KOPT-K1 (cell line): ENCODE data around the gene RAMAC.
"Not testable (repeated sequence)": the region's sequence is repeated elsewhere in the genome, so short reads cannot be mapped to it uniquely, and the experiment has no call there.

Experiments
- H3K27ac ChIP-seq: fragments of 200-600 bp; sonication (generic); 2 replicates; pipeline ENCODE4 v1.5.1; 2016; ENCODE audit warnings: antibody characterized with exemption, mild to moderate bottlenecking, low read depth, low read length; ENCODE audit not compliant: poor library complexity, severe bottlenecking
- H3K36me3 ChIP-seq: fragments of 200-600 bp; sonication (generic); 2 replicates; pipeline ENCODE4 v1.5.1; 2017; ENCODE audit warnings: antibody characterized with exemption, mild to moderate bottlenecking, low read length, moderate library complexity; ENCODE audit not compliant: insufficient read depth
- H3K9me3 ChIP-seq: fragments of 200-600 bp; sonication (generic); 2 replicates; pipeline ENCODE4 v1.5.1; 2017; ENCODE audit warnings: antibody characterized with exemption, low read length, mild to moderate bottlenecking; ENCODE audit not compliant: insufficient read depth, poor library complexity, severe bottlenecking

RAMAC gene

GRCh38 chr15:83016906-83017305, 30.9 kb downstream of the RAMAC start:
- H3K36me3 ChIP-seq = peaks cover 64% of the 10 kb centered on the region
- no peaks in the 10 kb centered on the region for H3K9me3 ChIP-seq
- H3K27ac ChIP-seq = no peak overlapping the region

- H3K9me3 ChIP-seq = no peaks in the 10 kb centered on the region
- H3K36me3 ChIP-seq = peaks cover 73% of the 10 kb centered on the region
- no peak overlapping the region for H3K27ac ChIP-seq
Observed at GRCh38 chr15:83018436-83018835, 32.4 kb downstream of the RAMAC start.

DNA sequence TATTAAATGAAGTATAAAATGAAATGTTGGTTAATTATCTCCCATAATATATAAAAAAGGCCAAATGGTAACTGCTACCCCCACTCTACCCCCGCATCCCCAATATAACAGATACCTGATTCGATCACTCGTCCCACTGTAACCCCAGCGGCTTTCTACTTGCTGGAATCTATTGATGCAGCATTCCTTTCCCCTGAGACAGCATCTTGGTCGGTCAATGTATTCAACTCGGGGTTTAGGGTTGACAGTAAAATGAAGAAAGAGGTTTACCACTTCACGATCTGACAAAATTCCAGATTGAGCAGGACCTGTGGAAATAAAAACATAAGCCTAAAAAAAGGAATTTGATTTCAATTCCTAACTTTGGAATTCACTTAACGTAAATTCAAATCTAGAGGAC, 44.0 kb downstream of the RAMAC start:
- peaks cover 83% of the 10 kb centered on the region for H3K36me3 ChIP-seq
- no peaks in the 10 kb centered on the region for H3K9me3 ChIP-seq
- no peak overlapping the region for H3K27ac ChIP-seq

- not testable (repeated sequence) for H3K27ac ChIP-seq, H3K9me3 ChIP-seq
- H3K36me3 ChIP-seq = peaks cover 77% of the 10 kb centered on the region
Observed at GRCh38 chr15:83031234-83031633, 45.2 kb downstream of the RAMAC start.

DNA sequence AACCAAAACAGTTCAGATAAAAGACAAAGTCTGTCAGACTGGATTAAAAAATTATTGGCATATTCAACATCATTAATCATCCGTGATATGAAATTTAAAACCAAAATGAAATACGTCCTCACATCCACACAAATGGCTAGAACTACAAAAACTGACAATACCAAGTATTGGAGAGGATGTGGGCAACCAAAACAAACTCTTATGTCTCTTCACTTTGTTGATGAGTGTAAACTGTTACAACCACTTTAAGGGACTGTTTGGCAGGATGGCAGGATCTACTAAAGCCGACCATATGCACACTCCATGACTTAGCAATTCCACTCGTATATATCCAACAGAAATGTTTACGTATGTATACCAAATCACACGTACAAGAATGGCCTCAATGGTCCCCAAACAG, 50.2 kb downstream of the RAMAC start:
- H3K36me3 ChIP-seq = peaks cover 79% of the 10 kb centered on the region
- no peak overlapping the region for H3K27ac ChIP-seq
- peaks cover 9% of the 10 kb centered on the region for H3K9me3 ChIP-seq

- Histone ChIP-seq H3K27ac (no peak overlapping the region), H3K36me3 (peaks cover 83% of the 10 kb centered on the region), H3K9me3 (peaks cover 9% of the 10 kb centered on the region)
Observed at GRCh38 chr15:83039206-83039605, 53.2 kb downstream of the RAMAC start.
